ENCODE measurements around the gene PRDM1. TPM values are rescaled to one million over a fixed set of nuclear protein-coding genes. Genes with fewer than 3 reads are reported as not detected.

PRDM1 gene
- total RNA-seq, 1 experiment from 2014 or later = 2.6 TPM

DNA sequence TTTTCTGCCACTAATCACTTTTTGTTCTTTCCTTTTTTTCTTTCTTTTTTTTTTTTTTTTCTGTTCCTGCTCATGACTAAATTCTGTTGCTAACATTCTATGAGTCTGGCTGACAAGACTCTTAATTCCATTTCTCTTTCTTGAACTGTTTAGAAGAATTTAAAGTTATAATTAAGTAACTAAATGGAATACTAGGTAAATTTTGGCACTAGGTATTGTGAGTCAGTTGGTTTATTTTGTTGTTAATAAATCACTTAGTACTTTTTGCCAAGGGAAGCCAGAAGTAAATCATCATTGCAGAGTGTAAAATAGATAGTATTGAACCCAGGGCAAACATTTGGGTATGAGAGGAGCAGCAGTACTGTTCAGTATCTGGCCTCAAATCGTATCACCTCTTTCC is 42.0 kb upstream of the PRDM1 start:
- BruUV-seq (replicated peaks) = no TSS peak
- H3K4me1 ChIP-seq (replicated peaks; ENCODE audit: insufficient read depth) = no peaks in the 10 kb centered on the region
- no peaks in the 10 kb centered on the region for H4K20me1 ChIP-seq (ENCODE audit: insufficient read depth)
- H2AFZ ChIP-seq = no peak overlapping the region
- no peaks in the 10 kb centered on the region for H3K9me2 ChIP-seq (ENCODE audit: insufficient read depth)
- H3K79me2 ChIP-seq (ENCODE audit: low read depth) = no peaks in the 10 kb centered on the region
- TF ChIP-seq, protein P1, sequence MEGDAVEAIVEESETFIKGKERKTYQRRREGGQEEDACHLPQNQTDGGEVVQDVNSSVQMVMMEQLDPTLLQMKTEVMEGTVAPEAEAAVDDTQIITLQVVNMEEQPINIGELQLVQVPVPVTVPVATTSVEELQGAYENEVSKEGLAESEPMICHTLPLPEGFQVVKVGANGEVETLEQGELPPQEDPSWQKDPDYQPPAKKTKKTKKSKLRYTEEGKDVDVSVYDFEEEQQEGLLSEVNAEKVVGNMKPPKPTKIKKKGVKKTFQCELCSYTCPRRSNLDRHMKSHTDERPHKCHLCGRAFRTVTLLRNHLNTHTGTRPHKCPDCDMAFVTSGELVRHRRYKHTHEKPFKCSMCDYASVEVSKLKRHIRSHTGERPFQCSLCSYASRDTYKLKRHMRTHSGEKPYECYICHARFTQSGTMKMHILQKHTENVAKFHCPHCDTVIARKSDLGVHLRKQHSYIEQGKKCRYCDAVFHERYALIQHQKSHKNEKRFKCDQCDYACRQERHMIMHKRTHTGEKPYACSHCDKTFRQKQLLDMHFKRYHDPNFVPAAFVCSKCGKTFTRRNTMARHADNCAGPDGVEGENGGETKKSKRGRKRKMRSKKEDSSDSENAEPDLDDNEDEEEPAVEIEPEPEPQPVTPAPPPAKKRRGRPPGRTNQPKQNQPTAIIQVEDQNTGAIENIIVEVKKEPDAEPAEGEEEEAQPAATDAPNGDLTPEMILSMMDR (conservative IDR thresholded peaks at IDR 0.05) = no peak
- no peak for TF ChIP-seq EZH2 (IDR thresholded peaks at IDR 0.05; ENCODE audit: low read depth)
- H3K27me3 ChIP-seq (ENCODE audit: insufficient read depth, low read depth) = no peaks in the 10 kb centered on the region
- H3K36me3 ChIP-seq (ENCODE audit: low read depth) = no peaks in the 10 kb centered on the region
- intact Hi-C loops (cut with micrococcal nuclease; ENCODE audit: unreplicated experiment) = no loop called here
- ChIA-PET CTCF (no interaction called here), POLR2A (ENCODE audit: unreplicated experiment) (interaction anchor here (0.6 kb wide), 1 partner anchor 42 kb away, joined by 4 read pairs; the partner anchor contains the start of gene PRDM1)
- no peak for DNase-seq
- H3F3A ChIP-seq (ENCODE audit: insufficient read depth, low read depth) = no peaks in the 10 kb centered on the region
- no peak overlapping the region for H3K4me2 ChIP-seq
- H3K4me3 ChIP-seq = no peak overlapping the region
- H3K9me3 ChIP-seq (ENCODE audit: insufficient read depth, low read depth) = no peaks in the 10 kb centered on the region
- no peak overlapping the region for H3K27ac ChIP-seq

DNA sequence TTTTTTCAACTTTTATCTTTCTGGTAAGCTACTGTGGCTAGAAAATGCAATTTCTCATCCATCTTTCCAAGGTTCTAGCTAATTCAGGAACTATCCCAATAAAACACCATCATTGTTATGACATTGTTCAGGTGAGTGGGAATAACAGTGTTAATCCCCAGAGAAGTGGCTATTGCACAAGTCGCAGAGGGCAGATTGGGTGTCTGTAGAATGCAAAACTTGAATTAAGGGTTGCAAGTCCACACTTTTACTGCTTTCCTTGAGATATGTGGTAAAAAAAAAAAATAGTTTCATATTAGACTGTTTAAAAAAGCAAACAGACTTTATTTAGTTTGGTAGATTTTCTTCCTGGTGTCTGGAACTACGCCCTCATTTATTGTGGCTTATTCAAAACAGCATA is 41.1 kb upstream of the PRDM1 start:
- no peaks in the 10 kb centered on the region for H3K36me3 ChIP-seq (ENCODE audit: low read depth)
- no peak overlapping the region for H3K4me3 ChIP-seq
- CTCF ChIA-PET = no interaction called here
- H3K9me2 ChIP-seq (ENCODE audit: insufficient read depth) = no peaks in the 10 kb centered on the region
- no peak overlapping the region for H2AFZ ChIP-seq
- H3K4me2 ChIP-seq = no peak overlapping the region
- DNase-seq = no peak
- H3K27ac ChIP-seq = no peak overlapping the region
- intact Hi-C loops (cut with micrococcal nuclease; ENCODE audit: unreplicated experiment) = no loop called here
- no peaks in the 10 kb centered on the region for H3K79me2 ChIP-seq (ENCODE audit: low read depth)
- no peaks in the 10 kb centered on the region for H4K20me1 ChIP-seq (ENCODE audit: insufficient read depth)
- H3K9me3 ChIP-seq (ENCODE audit: insufficient read depth, low read depth) = no peaks in the 10 kb centered on the region
- BruUV-seq (replicated peaks) = no TSS peak
- no peaks in the 10 kb centered on the region for H3F3A ChIP-seq (ENCODE audit: insufficient read depth, low read depth)
- TF ChIP-seq, protein P1 (conservative IDR thresholded peaks at IDR 0.05) = no peak
- no peak for TF ChIP-seq EZH2 (IDR thresholded peaks at IDR 0.05; ENCODE audit: low read depth)
- POLR2A ChIA-PET (ENCODE audit: unreplicated experiment) = no interaction called here
- no peaks in the 10 kb centered on the region for H3K27me3 ChIP-seq (ENCODE audit: insufficient read depth, low read depth)
- no peaks in the 10 kb centered on the region for H3K4me1 ChIP-seq (replicated peaks; ENCODE audit: insufficient read depth)

DNA sequence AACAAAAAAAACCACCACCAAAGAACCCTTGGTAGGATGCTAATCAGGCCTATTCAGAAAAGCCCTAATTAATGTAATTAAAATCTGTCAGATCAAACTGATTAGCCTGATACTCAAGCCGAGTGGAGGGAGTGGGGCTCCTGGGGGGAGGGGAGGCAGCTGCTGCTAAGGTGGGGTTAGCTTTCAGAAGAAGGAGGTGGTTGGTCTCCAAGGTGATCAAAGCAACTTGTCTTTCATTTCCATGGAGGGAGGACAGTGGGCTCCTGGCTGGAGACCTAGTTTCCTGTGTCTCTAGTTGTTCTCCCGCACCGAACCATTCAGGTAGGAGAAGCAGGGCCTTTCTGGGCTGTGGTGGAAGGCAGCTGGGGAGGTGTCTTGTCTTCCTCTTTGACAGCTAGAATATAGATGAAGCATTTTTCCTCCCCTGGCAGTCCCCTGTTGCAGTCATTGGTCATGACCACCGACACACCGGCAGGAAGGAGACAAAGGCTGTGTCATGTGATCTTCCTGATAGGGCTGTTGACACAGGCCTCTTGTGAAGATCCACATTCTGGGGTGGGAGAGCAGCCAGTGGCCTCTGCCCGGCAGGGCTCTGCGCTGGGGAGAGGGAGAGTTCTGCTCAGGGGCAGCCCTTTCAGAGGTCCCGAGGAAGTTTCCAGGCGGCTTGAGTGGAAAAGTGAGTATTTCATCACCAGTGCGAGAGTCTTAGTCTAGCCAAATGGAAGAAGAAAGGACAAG is 39.9 kb upstream of the PRDM1 start:
- POLR2A ChIA-PET (ENCODE audit: unreplicated experiment) = no interaction called here
- Histone ChIP-seq H3K9me2 (ENCODE audit: insufficient read depth) (no peaks in the 10 kb centered on the region), H3F3A (ENCODE audit: insufficient read depth, low read depth) (no peaks in the 10 kb centered on the region), H3K9me3 (ENCODE audit: insufficient read depth, low read depth) (no peaks in the 10 kb centered on the region), H3K79me2 (ENCODE audit: low read depth) (no peaks in the 10 kb centered on the region), H3K36me3 (ENCODE audit: low read depth) (no peaks in the 10 kb centered on the region), H4K20me1 (ENCODE audit: insufficient read depth) (no peaks in the 10 kb centered on the region), H3K27ac (no peak overlapping the region), H3K27me3 (ENCODE audit: insufficient read depth, low read depth) (no peaks in the 10 kb centered on the region), H3K4me3 (no peak overlapping the region), H3K4me1 (replicated peaks; ENCODE audit: insufficient read depth) (no peaks in the 10 kb centered on the region), H2AFZ (no peak overlapping the region), H3K4me2 (no peak overlapping the region)
- no peak for DNase-seq
- CTCF ChIA-PET = interaction anchor here (0.7 kb wide), 2 partner anchors 97 to 938 kb away, joined by 3 read pairs; no protein-coding TSS in a partner anchor
- BruUV-seq (replicated peaks) = no TSS peak
- intact Hi-C loops (cut with micrococcal nuclease; ENCODE audit: unreplicated experiment) = no loop called here
- TF ChIP-seq, protein P1 (conservative IDR thresholded peaks at IDR 0.05) = no peak
- no peak for TF ChIP-seq EZH2 (IDR thresholded peaks at IDR 0.05; ENCODE audit: low read depth)
